Activated naive CD4-positive, alpha-beta T cell (primary cell): ENCODE results near the gene OAT.

Source experiments
- DNase-seq, 4 experiments: peaks; one replicate each; lab custom pipeline; 2025; lab: John Stamatoyannopoulos, UW

Gene OAT

GRCh38 chr10:124353091-124353815 is 65.5 kb downstream of the OAT start:
- DNase-seq: no peak

- DNase-seq: no peak
Measured at GRCh38 chr10:124351481-124352220, 67.1 kb downstream of the OAT start.

GRCh38 chr10:124350806-124351205 is 67.9 kb downstream of the OAT start:
- no peak for DNase-seq

- no peak for DNase-seq
Measured at GRCh38 chr10:124349996-124350280, 68.8 kb downstream of the OAT start.

- no peak for DNase-seq
Measured at GRCh38 chr10:124349231-124349995, 69.3 kb downstream of the OAT start.

- no peak for DNase-seq
Measured at GRCh38 chr10:124348801-124349200, 69.9 kb downstream of the OAT start.

GRCh38 chr10:124347956-124348355 is 70.8 kb downstream of the OAT start:
- no peak for DNase-seq
